Gastrocnemius medialis (tissue), 4 donors: ENCODE data around the gene FAM204A. TPM values are rescaled to one million over a fixed set of nuclear protein-coding genes. Genes with fewer than 3 reads are reported as not detected.

ENCODE experiments used
- ATAC-seq, 2 donors: fragments of 150-250 bp; one replicate each; pipeline ENCODE4 v1.9.1; 2016
- DNase-seq, 2 donors: peaks; one replicate each; pipeline ENCODE4 v3.0.0-alpha.2; 2019
- H3K27ac ChIP-seq, 4 donors: fragments of 200-600 bp; sonication (generic); 1 replicate in 1 of 4; 2 replicates in 3 of 4; pipeline ENCODE4 v1.5.1; 2016 to 2018; ENCODE audit warnings: mild to moderate bottlenecking in 2 of 4, moderate library complexity in 1 of 4
- H3K27me3 ChIP-seq, 3 donors: fragments of 200-600 bp; sonication (generic) in 2 of 3; 1 replicate in 1 of 3; 2 replicates in 2 of 3; pipeline versions ENCODE4 v1.5.1 to v1.6.0; 2016 to 2019; ENCODE audit warnings: mild to moderate bottlenecking in 1 of 3, moderate library complexity in 1 of 3
- H3K36me3 ChIP-seq, 2 donors: fragments of 200-600 bp; sonication (generic) in 1 of 2; one replicate each; pipeline ENCODE4 v1.5.1; 2017 to 2018
- H3K4me1 ChIP-seq, 2 donors: fragments of 200-600 bp; sonication (generic) in 1 of 2; one replicate each; pipeline ENCODE4 v1.5.1; 2016 to 2017; ENCODE audit warnings: mild to moderate bottlenecking in 2 of 2
- H3K4me3 ChIP-seq, 4 donors: fragments of 200-600 bp; sonication (generic) in 3 of 4; 1 replicate in 1 of 4; 2 replicates in 3 of 4; pipeline ENCODE4 v1.5.1; 2016 to 2019; ENCODE audit warnings: mild to moderate bottlenecking in 2 of 4
- H3K9me3 ChIP-seq, 3 donors: fragments of 200-600 bp; sonication (generic) in 2 of 3; 1 replicate in 1 of 3; 2 replicates in 2 of 3; pipeline ENCODE4 v1.5.1; 2016 to 2019
- POLR2A ChIP-seq, 2 donors: fragments of 450-650 bp; IDR thresholded peaks; one replicate each; pipeline ENCODE4 v1.6.1; 2017; ENCODE audit warnings: antibody characterized with exemption in 2 of 2, mild to moderate bottlenecking in 2 of 2, moderate library complexity in 2 of 2
- in situ Hi-C, 4 donors: fragments of 200-750 bp; cut with MboI; loops; one replicate each; pipeline versions ENCODE4 v1.15.0 to v1.8.0; 2017; ENCODE audit warnings: low sequenced_read_pairs in 4 of 4
- intact Hi-C: fragments of 100-400 bp; cut with DNase I; formaldehyde crosslinking; loops from one replicate; pipeline ENCODE4 v1.15.1; 2023; ENCODE audit warnings: low total_unique reads
- total RNA-seq, 4 donors: library from RNA; depleted of rRNA; stranded (reverse); fragments of >200 nt; gene quantifications; one replicate each; pipeline versions ENCODE4 v1.1.0 to v1.2.3, GENCODE V29; 2016
- TF ChIP-seq, protein P1 (sequence below), 5 experiments: fragments of 450-650 bp in 3 of 5; fragments of 200-600 bp in 2 of 5; sonication (generic) in 2 of 5; IDR thresholded peaks in 4 of 5; conservative IDR thresholded peaks in 1 of 5; 1 replicate in 4 of 5; 2 replicates in 1 of 5; pipeline ENCODE4 v1.5.1; 2016 to 2019; ENCODE audit warnings: antibody characterized with exemption in 5 of 5, mild to moderate bottlenecking in 3 of 5, moderate library complexity in 3 of 5

Gene FAM204A
- total RNA-seq, 4 donors from 2014 or later = 57.1 to 100 (median 59.6) TPM

DNA sequence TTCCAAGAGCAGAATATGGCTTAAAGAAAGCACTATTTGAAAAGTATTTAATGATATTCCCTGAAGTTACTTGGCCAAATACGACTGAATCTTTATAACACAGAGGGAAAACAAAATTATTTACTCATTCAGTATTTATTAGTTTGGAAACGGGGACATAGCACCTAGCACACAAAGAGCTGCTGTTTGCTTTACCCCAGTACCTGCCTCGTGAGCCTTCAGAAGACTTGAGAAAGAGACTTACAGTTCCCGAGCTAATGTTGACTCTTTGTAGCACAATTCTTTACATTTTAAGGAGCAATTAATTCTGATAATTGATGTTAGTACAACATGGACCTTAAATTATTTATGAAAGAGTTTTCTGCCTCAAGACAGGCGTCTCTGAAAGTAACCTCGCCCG lies 88.7 kb downstream of the FAM204A start:
- no peak overlapping the region for H3K27ac ChIP-seq
- H3K4me3 ChIP-seq = no peak overlapping the region
- no peaks in the 10 kb centered on the region for H3K9me3 ChIP-seq
- TF ChIP-seq, protein P1, sequence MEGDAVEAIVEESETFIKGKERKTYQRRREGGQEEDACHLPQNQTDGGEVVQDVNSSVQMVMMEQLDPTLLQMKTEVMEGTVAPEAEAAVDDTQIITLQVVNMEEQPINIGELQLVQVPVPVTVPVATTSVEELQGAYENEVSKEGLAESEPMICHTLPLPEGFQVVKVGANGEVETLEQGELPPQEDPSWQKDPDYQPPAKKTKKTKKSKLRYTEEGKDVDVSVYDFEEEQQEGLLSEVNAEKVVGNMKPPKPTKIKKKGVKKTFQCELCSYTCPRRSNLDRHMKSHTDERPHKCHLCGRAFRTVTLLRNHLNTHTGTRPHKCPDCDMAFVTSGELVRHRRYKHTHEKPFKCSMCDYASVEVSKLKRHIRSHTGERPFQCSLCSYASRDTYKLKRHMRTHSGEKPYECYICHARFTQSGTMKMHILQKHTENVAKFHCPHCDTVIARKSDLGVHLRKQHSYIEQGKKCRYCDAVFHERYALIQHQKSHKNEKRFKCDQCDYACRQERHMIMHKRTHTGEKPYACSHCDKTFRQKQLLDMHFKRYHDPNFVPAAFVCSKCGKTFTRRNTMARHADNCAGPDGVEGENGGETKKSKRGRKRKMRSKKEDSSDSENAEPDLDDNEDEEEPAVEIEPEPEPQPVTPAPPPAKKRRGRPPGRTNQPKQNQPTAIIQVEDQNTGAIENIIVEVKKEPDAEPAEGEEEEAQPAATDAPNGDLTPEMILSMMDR (IDR thresholded peaks at IDR 0.05 in 4 of 5, conservative IDR thresholded peaks at IDR 0.05 in 1 of 5) = no peak
- no peak for TF ChIP-seq POLR2A (IDR thresholded peaks at IDR 0.05)
- DNase-seq = no peak
- no peak for ATAC-seq
- peaks cover 0 to 2% (median 0%) of the 10 kb centered on the region in 3 donors for H3K27me3 ChIP-seq
- H3K36me3 ChIP-seq = no peaks in the 10 kb centered on the region
- in situ Hi-C loops = no loop called here
- no peaks in the 10 kb centered on the region for H3K4me1 ChIP-seq
- intact Hi-C loops = no loop called here

DNA sequence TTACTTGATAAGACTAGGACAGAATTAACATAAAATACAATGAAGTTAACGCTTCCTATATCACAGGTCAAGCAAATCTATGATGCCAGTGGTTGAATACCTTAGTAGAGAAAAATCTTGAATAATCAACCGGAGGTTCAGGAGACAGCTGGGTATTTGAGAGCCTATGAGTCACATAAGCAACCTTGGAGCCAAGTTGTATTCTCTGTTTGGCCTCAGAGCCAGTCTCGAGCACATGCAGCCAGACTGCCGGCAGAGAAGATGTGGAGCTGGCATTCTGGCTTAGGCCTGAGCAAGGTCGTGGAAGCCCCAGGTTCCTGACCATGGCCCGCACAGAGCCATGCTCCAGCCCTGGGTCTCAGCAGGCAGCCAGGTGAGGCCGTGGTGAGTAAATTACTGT lies 90.3 kb downstream of the FAM204A start:
- intact Hi-C loops = no loop called here
- TF ChIP-seq, protein P1 (IDR thresholded peaks at IDR 0.05 in 4 of 5, conservative IDR thresholded peaks at IDR 0.05 in 1 of 5) = no peak
- TF ChIP-seq POLR2A (IDR thresholded peaks at IDR 0.05) = no peak
- Histone ChIP-seq H3K4me1 (no peaks in the 10 kb centered on the region), H3K36me3 (no peaks in the 10 kb centered on the region), H3K27ac (no peak overlapping the region), H3K4me3 (no peak overlapping the region), H3K9me3 (no peaks in the 10 kb centered on the region), H3K27me3 (peaks cover 5 to 9% (median 9%) of the 10 kb centered on the region in 3 donors)
- DNase-seq (no peak), ATAC-seq (peak in 1 of 2 donors; percentile 55)
- in situ Hi-C loops = no loop called here

DNA sequence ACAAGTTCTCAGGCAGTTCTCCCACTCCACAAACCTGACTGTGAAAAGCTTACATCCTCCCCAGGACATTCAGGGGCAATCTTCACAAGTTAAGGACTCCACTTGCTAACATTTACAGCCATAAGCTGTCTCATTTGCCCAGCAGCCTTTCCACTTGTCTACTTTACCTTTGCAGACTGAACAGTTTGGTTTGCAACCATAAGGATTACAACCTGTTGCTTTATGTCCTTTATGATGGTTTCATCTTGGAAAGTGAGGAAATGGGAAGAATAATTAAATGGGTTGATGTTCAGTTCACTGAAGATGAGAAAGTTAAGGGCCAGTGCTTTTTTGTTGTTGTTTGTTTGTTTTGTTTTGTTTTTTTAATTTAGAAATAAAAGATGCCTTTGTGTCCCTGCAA lies 92.4 kb downstream of the FAM204A start:
- intact Hi-C loops = no loop called here
- in situ Hi-C loops = loop anchor here (10.0 to 25.0 kb wide), 2 partner anchors 755 to 1037 kb away; no protein-coding TSS in a partner anchor

More for the DNA sequence above, 92.4 kb downstream of the FAM204A start:
- no peak overlapping the region for H3K27ac ChIP-seq
- ATAC-seq = no peak
- H3K9me3 ChIP-seq = no peaks in the 10 kb centered on the region
- H3K4me1 ChIP-seq = no peaks in the 10 kb centered on the region
- TF ChIP-seq POLR2A (IDR thresholded peaks at IDR 0.05) = no peak
- TF ChIP-seq, protein P1 (IDR thresholded peaks at IDR 0.05 in 4 of 5, conservative IDR thresholded peaks at IDR 0.05 in 1 of 5) = no peak
- H3K27me3 ChIP-seq = peaks cover 24 to 27% (median 25%) of the 10 kb centered on the region in 3 donors
- H3K4me3 ChIP-seq = no peak overlapping the region
- H3K36me3 ChIP-seq = no peaks in the 10 kb centered on the region
- DNase-seq = no peak
